Posterior cingulate gyrus (tissue), 11 donors: ENCODE data around the gene RRAS.
A peak's percentile ranks its signal among the peaks of the same experiment; 100 is the strongest.

ENCODE experiments used
- DNase-seq, 10 donors: peaks; one replicate each; pipeline versions ENCODE4 v3.0.0 to v3.0.0-alpha.2; 2020 to 2021; ENCODE audit warnings: mixed read lengths in 3 of 10
- intact Hi-C: fragments of 100-400 bp; cut with DNase I; formaldehyde crosslinking; loops from one replicate; pipeline ENCODE4 v1.15.1; 2023

The RRAS gene

DNA sequence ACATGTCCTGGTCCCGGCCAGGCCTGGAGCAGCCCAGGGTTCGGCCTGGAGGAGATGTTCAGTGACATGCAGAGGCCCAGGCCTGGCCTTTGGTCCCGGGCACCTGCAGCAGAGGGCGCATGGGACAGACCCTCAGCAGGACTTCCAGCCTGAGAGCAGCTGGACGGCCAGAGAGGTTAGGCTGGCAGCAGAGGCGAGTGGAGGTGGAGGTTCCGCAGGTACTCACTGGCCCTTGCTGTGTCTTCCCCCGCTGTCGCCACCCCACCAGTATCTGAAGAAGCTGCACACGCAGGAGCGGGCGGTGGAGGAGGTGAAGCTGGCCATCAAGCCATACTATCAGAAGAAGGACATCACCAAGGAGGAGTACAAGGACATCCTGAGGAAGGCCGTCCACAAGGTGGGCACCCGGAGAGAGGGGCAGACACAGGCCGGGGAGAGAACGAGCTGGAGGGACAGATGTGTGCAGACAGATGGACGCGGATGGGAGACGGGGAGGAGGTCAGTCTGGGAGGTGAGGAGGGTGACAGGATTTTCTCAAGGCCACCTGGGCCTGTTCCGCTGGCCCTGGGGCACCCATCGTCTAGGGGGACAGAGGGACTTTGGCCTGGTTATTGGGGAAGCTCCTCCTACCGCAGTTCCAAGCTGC, 17.7 kb upstream of the RRAS start:
- DNase-seq, result peak in 2 of 10 donors; percentile 64 to 80
- intact Hi-C loops, result no loop called here

DNA sequence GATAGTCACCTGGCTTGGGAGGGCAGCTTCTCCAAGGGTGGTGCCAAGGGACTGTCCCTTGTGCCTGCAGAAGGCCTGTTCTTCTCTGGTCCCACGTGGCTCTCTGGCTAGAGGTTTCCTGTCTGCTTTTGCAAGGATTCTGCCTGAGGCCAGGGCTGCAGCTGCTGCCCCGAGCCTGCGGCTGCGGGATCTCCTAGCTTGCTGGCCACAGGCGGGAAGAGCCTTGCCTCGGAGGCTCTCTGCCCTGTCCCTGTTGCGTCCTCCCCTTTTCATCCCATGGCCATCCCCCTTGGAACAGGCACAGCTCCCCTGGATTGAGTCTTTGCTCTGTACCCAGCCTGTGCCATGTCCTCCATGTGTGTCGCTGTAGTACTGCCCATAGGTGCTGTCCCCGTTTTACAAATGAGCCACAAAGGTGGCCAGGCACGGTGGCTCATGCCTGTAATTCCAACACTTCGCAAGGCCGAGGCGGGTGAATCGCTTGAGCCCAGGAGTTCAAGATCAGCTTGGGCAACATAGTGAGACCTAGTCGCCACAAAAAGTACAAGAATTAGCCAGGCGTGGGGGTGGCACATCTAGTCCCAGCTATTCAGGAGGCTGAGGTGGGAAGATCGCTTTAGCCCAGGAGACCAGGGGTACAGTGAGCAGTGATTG, 16.6 kb upstream of the RRAS start:
- no peak for DNase-seq
- intact Hi-C loops, result no loop called here

DNA sequence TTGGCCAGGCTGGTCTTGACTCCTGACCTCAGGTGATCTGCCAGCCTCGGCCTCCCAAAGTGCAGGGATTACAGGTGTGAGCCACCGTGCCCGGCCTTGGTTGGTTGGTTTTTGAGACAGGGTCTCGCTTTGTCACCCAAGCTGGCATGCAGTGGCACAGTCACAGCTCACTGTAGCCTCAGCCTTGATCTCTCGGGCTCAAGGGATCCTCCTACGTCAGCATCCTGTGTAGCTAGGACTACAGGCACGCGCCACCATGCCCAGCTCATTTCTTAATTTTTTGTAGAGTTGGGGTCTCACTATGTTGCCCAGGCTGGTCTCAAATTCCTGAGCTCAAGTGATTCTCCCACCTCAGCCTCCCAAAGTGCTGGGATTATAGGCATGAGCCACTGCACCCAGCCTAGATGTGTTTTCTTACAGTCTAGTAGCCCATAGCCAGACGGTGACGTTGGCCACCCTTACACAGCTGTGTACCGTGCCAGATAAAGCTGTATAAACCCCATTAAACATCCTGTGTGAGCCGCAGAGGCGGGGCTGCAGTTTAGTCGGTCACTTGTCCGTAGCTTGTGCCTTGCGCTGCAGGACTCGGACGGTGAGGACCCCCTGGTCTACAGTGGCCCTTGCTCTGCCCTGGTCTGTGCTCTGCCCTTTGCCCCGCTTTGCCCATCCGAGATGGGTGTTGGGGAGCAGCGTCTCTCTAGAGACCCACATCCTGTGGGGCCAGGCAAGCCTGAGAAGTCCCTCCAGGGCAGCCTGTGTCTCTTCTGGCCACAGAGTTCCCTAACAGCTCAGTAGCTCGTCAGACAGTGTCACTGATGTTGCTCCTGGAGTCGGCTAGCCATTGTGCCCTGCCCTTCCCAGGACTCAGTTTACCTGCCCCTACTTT, 15.9 kb upstream of the RRAS start:
- no peak for DNase-seq
- intact Hi-C loops, result no loop called here

DNA sequence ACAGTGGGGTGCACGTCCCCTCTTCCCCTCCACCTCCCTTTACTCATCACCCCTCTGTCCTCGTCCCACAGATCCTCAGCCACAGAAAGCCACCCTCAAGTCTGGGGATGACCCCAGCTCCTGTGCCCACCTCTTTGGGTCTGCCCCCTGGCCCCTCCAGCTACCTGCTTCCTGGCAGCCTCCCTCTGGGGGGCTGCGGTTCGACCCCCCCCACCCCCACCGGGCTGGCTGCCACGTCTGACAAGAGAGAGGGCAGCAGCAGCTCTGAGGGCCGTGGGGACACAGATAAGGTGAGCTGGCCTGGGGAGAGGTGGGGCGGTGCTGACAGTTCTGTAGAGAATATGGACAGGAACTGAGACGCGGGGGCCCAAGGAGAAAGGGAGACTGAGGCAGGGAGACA, 14.6 kb upstream of the RRAS start:
- no peak for DNase-seq
- intact Hi-C loops, result no loop called here

DNA sequence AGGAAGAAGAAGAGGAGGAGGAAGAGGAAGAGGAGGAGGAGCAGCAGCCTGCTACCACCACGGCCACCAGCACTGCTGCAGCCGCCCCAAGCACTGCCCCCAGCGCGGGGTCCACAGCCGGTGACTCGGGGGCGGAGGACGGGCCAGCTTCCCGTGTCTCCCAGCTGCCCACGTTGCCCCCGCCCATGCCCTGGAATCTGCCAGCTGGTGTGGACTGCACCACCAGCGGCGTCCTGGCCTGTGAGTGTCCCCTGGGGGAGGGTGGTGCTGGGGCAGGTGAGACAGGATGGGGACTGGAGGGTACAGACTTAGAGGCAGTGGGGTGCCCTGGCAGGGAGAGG, 13.5 kb upstream of the RRAS start:
- intact Hi-C loops, result no loop called here
- no peak for DNase-seq

DNA sequence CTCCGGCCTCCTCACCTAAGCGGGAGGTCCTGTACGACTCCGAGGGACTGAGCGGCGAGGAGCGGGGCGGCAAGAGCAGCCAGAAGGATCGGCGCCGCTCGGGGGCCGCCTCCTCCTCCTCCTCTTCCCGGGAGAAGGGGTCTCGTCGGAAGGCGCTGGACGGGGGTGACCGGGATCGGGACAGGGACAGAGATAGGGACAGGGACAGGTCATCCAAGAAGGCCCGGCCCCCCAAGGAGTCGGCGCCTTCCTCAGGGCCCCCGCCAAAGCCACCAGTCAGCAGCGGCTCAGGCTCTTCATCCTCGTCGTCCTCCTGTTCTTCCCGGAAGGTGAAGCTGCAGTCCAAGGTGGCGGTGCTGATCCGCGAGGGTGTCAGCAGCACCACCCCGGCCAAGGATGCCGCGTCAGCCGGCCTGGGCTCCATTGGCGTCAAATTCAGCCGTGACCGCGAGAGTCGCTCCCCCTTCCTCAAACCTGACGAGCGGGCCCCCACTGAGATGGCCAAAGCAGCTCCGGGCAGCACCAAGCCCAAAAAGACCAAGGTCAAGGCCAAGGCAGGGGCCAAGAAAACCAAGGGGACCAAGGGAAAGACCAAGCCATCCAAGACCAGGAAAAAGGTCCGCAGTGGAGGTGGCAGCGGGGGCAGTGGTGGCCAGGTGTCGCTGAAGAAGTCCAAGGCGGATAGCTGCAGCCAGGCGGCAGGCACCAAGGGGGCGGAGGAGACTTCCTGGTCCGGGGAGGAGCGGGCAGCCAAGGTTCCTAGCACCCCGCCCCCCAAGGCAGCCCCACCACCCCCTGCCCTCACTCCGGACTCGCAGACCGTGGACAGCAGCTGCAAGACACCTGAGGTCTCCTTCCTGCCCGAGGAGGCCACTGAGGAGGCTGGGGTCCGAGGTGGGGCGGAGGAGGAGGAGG, 12.9 kb upstream of the RRAS start:
- no peak for DNase-seq
- intact Hi-C loops, result no loop called here

DNA sequence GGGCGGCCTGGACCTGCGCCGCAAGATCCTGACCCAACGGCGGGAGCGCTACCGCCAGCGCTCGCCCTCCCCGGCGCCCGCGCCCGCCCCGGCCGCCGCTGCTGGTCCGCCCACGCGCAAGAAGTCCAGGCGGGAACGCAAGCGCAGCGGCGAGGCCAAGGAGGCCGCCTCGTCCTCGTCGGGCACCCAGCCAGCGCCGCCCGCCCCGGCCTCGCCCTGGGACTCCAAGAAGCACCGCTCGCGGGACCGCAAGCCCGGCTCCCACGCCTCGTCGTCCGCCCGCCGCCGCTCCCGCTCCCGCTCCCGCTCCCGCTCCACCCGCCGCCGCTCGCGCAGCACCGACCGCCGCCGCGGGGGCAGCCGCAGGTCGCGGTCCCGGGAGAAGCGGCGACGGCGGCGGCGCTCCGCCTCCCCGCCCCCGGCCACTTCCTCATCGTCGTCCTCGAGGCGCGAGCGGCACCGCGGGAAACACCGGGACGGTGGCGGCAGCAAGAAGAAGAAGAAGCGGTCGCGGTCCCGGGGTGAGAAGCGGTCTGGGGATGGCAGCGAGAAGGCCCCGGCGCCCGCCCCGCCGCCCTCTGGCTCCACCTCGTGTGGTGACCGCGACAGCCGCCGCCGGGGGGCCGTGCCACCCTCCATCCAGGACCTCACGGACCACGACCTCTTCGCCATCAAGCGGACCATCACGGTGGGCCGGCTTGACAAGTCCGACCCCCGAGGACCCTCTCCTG, 12.0 kb upstream of the RRAS start:
- no peak for DNase-seq
- intact Hi-C loops, result no loop called here

DNA sequence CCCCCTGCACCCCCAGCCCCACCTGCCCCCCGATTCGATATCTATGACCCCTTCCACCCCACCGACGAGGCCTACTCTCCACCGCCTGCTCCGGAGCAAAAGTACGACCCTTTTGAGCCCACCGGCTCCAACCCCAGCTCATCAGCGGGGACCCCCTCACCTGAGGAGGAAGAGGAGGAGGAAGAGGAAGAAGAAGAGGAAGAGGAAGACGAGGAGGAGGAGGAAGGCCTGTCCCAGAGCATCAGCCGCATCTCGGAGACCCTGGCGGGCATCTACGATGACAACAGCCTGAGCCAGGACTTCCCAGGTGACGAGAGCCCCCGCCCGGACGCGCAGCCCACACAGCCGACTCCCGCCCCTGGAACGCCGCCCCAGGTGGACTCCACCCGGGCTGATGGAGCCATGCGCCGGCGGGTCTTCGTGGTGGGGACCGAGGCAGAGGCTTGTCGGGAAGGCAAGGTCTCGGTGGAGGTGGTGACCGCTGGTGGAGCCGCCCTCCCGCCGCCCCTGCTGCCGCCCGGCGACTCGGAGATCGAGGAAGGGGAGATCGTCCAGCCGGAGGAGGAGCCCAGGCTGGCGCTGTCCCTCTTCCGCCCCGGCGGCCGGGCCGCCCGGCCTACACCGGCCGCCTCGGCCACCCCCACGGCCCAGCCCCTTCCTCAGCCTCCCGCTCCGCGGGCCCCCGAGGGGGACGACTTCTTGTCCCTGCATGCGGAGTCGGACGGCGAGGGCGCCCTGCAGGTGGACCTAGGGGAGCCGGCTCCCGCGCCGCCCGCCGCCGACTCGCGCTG, 11.3 kb upstream of the RRAS start:
- no peak for DNase-seq
- intact Hi-C loops, result no loop called here

DNA sequence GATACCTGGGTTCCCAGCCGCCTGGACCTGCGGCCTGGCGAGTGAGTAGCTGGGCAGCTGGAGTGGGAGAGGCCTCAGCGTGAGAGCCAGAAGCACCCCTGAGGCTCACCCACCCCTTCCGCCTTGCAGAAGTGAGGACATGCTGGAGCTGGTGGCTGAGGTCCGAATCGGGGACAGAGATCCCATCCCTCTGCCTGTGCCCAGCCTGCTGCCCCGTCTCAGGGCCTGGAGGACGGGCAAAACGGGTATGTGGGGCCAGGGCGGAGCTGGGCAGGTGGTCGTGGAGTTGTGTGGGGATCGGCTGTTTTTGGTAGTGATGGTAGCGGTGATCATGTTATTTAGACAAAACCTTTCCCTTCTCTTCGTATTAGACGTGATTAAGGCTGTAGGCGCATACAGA, 6.6 kb upstream of the RRAS start:
- no peak for DNase-seq
- intact Hi-C loops, result no loop called here

DNA sequence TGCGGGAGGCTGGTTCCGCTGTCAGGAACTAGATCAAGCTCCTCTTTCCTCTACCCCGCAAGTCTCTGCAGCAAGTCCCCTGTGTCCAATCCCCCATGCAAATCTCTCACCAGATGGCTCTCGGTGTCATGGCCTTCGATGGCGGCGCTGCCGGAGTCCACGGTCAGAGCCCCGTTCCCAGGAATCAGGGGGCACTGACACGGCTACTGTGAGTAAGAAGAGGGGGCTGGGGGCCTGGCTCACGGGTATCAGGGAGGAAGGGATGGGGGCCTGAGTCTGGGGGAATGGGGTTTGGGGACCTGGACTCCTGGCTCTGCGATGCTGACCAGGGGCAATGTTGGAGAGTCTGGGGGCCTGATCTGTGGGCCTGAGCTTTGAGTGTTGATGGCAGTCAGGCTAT, 6.1 kb upstream of the RRAS start:
- no peak for DNase-seq
- intact Hi-C loops, result no loop called here

DNA sequence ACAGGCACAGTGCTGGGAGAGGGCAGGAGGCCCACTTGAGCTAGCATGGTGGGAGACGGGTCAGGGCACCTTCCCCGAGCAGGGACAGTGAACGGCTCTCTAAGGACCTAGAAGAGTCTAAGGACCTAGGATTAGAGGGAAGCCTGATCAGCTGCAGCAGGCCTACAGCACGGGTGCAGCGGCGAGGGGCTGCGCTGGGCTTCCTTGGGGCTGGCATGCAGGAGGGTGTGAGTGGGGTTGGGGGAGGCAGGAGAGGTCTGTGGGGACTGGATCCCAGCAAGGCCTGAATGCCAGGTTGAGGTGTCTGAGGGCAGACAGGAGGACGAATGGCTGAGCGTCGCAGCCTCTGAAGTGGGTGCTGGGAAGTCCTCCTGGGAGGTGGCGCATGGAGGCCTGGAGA, 5.6 kb upstream of the RRAS start:
- intact Hi-C loops, result no loop called here
- no peak for DNase-seq

DNA sequence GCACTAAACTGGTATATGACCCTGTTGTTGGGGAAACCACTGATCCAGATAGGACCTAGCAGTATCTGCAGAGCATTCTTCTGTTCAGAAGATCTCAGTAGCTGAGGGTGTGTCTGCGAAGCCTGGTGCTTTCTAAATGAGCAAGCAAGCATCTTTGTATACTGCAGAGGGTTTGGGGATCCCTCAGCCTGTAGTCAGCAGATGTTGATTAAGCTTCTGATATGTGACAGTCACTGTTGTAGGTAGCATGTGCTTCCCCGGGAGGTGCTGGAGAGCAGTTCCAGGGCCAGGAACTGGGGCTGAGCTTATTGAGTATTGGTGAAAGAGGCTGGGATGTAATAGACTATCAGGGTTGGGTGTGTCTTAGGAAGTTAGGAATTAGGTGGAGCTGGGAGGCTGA, 3.5 kb upstream of the RRAS start:
- intact Hi-C loops, result loop anchor here (2.0 to 5.0 kb wide), 2 partner anchors 21 to 34 kb away; partner anchors contain the start of genes BCL2L12, IRF3 and PRMT1
- no peak for DNase-seq

DNA sequence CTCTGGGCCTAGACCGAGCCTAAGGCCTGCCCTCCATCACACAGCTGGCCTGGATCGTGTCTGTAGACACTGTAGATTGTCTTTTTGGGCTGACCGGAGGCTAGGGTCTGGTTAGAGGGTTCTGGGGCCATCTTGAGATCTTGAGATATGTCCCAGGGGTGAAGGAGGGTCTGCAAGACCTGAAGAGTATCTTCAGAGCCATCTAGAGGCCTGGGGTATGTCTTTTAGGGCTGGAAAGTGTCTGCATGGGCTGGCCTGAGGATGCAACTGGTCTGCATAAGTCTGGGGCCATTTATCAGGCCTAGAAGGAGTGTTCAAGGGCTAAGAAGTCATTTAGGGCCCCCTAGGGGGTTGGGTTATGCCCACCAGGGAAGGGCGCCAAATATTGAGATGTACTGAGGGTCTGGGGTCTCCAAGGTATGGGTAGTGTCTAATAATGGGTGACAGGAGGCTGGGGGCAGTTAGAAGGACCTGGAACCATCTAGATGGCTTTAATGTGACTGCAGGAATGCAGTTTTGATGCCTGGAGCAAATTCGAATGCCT, 2.6 kb upstream of the RRAS start:
- no peak for DNase-seq
- intact Hi-C loops, result loop anchor here (2.0 to 5.0 kb wide), 2 partner anchors 22 to 35 kb away; partner anchors contain the start of genes BCL2L12, IRF3 and PRMT1

DNA sequence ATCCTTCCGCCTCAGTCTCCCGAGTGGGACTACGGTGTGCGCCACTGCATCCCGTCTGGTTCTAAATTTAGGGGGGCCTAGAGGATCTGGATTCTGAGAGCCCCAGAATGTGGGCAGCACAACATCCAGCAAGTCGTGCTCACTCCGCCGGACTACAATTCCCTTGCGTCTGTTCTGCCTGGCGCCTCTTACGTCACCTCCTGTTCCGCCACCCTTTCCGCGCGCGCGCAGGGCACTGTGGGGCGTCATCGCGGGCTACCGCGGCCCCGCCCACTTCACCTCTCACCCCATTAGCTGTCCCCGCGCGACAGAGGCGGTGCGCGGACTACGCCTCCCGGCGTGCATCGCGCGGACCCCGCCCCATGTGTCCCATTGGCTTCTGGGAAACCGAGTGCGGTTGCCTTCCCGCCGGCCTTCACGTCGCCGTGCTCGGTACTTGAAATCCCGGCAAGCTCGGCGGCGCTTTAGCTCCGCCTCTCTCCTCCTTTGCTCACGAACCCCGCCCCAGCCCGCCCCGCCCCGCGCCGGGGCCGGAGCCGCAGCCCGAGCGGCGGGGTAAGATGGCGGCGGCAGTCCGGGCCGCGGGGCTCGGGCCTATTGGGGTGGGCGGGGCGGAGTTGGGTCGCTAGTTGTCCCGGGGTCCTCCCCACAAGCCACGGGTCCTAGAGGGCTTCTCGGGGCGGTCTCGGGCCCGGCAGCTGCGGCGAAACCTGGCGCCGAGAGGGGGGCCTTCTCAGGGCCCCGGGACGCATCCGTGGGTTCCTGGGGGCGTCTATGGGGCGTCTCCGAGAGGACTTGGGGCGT, 1.9 kb upstream of the RRAS start, which contains the start of gene SCAF1:
Gene SCAF1, plus strand, starts transcription at position 522 of the 804 bp plus-strand sequence. CDS start 2,818 bp downstream, outside the sequence.
- intact Hi-C loops, result loop anchor here (2.0 to 5.0 kb wide), 3 partner anchors 23 to 49 kb away; partner anchors contain the start of genes BCL2L12, IRF3 and PRMT1

DNA sequence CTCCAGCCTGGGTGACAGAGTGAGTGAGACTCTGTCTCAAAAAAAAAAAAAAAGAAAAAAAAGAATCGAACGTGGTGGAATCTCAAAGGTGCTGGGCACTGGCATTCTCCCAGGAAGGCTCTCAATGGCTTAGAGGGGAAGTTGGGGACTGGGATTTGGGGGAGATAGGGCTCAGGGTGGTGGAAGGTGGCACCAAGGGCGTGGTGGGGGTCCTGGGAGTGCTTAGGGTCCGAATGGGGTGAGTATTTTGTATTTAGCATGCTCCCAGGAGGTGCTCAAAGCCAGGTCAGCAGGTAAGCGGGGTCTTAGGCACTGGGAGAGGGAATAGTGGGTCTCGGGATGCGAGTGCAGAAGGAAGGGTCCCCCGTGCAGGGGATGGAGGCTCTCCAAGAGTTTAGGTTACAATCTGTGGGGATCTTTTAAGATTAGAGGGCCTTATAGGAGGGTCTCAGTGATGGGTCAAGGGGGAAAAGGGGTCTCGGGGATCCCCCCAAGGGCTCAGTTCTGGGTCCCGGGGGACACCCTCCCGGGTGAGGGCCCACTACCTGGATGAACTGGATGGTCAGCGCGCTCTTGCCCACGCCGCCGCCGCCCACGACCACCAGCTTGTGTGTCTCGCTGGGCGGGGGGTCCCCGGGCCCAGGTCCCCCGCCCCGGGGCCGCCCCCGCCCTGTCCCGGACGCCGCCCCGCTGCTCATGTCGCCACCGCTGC, 386 bp downstream of the RRAS start:
- intact Hi-C loops, result loop anchor here (2.0 to 5.0 kb wide), 2 partner anchors 38 to 47 kb away; partner anchors contain the start of gene PRMT1
- DNase-seq, result no peak

More for the DNA sequence above, 1.9 kb upstream of the RRAS start, which contains the start of gene SCAF1:
- peak; percentile 98 to 100 (median 99) for DNase-seq

DNA sequence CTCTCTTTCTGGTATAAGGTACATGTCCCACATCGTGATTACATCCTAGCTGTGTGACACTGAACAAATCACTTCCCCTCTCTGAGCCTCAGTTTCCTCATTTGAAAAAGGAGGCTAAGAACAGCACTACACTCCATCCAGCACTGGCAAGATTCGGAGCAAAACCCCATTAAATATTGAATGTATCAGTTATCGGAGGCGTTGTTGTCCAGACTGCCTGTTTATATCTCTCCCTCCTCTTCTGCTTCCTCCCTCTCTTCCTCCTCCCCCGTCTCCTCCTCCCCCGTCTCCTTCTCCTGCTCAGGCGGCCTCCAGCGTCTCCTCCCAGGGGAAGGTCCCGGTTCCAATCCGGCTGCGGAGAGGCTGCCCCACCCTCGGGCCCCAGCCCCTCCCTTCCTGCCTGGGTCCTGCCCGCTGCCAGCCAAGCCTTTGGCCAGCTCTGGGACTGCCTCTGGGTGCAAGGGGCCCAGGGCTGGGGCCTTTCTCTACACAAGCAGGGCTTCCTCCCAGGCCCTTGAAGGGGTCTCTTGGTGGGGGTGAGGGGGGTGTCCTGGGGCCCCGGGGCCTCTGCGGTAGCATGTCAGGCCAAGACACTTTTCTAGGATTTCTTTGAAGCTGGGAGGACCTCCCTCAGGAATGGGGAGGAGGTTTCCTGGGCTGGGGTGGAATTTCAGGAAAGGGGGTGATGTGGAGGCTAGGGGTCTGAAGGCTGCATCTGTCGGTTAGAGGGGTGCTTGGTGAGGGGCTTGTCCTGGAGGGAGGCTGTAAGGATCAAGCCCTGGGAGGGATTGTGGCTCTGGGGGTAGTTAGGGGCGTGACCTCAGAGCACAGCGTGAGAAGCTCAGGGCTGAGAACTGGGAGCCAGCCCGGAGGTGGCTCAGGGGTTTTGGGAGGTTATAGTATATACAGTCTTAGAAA, 1.9 kb downstream of the RRAS start:
- no peak for DNase-seq
- intact Hi-C loops, result no loop called here
